Measurements from ENCODE around the gene SSBP2. TPM values are rescaled to one million over a fixed set of nuclear protein-coding genes. Genes with fewer than 3 reads are reported as not detected.

Gene SSBP2
- total RNA-seq, 1 donor: 15.5 TPM

GRCh38 chr5:81558188-81558587 lies 192.7 kb downstream of the SSBP2 start:
- DNase-seq (ENCODE audit: low read depth): no peak
- no peak for TF ChIP-seq CTCF (IDR thresholded peaks at IDR 0.05; ENCODE audit: insufficient read depth, low read depth, low read length)
- no peak overlapping the region for H3K4me3 ChIP-seq (ENCODE audit: low read depth, low read length)

- TF ChIP-seq CTCF (IDR thresholded peaks at IDR 0.05; ENCODE audit: insufficient read depth, low read depth, low read length): no peak
- H3K4me3 ChIP-seq (ENCODE audit: low read depth, low read length): no peak overlapping the region
- DNase-seq (ENCODE audit: low read depth): no peak
Measured at GRCh38 chr5:81556809-81557208, 194.1 kb downstream of the SSBP2 start.

- no peak for DNase-seq (ENCODE audit: low read depth)
- no peak for TF ChIP-seq CTCF (IDR thresholded peaks at IDR 0.05; ENCODE audit: insufficient read depth, low read depth, low read length)
- H3K4me3 ChIP-seq (ENCODE audit: low read depth, low read length): no peak overlapping the region
Measured at GRCh38 chr5:81555865-81556264, 195.0 kb downstream of the SSBP2 start.

- DNase-seq (ENCODE audit: low read depth): no peak
- no peak overlapping the region for H3K4me3 ChIP-seq (ENCODE audit: low read depth, low read length)
- no peak for TF ChIP-seq CTCF (IDR thresholded peaks at IDR 0.05; ENCODE audit: insufficient read depth, low read depth, low read length)
Measured at GRCh38 chr5:81554647-81555046, 196.2 kb downstream of the SSBP2 start.

GRCh38 chr5:81553567-81554212 lies 197.2 kb downstream of the SSBP2 start:
- no peak for TF ChIP-seq CTCF (IDR thresholded peaks at IDR 0.05; ENCODE audit: insufficient read depth, low read depth, low read length)
- H3K4me3 ChIP-seq (ENCODE audit: low read depth, low read length): no peak overlapping the region
- DNase-seq (ENCODE audit: low read depth): no peak

GRCh38 chr5:81552852-81553566 lies 197.9 kb downstream of the SSBP2 start:
- DNase-seq (ENCODE audit: low read depth): no peak
- TF ChIP-seq CTCF (IDR thresholded peaks at IDR 0.05; ENCODE audit: insufficient read depth, low read depth, low read length): no peak
- H3K4me3 ChIP-seq (ENCODE audit: low read depth, low read length): no peak overlapping the region
